Neural cell (in vitro differentiated cells): Measurements from ENCODE around the gene GFRA1. TPM values are rescaled to one million over a fixed set of nuclear protein-coding genes. Genes with fewer than 3 reads are reported as not detected.

Experiments
- H2AFZ ChIP-seq: fragments of 200-600, 300-800 bp; sonication (generic), shearing (Covaris generic); 2 replicates; pipeline ENCODE4 v1.6.0; 2014; ENCODE audit warnings: low read depth, mild to moderate bottlenecking, antibody characterized with exemption, low read length, moderate library complexity
- H3F3A ChIP-seq: fragments of 200-600 bp; shearing (Covaris generic); 2 replicates; pipeline ENCODE4 v1.6.1; 2016; ENCODE audit warnings: mild to moderate bottlenecking, moderate library complexity, mixed read lengths, antibody characterized with exemption, low read length; ENCODE audit not compliant: insufficient read depth, poor library complexity, severe bottlenecking
- H3K27ac ChIP-seq: fragments of 200-600, 300-800 bp; sonication (generic), shearing (Covaris generic); 2 replicates; pipeline ENCODE4 v1.5.1; 2014; ENCODE audit warnings: mild to moderate bottlenecking, low read length, moderate library complexity
- H3K27me3 ChIP-seq: fragments of 300-800, 200-600 bp; sonication (generic), shearing (Covaris generic); 2 replicates; pipeline ENCODE4 v1.6.0; 2014; ENCODE audit warnings: mild to moderate bottlenecking, low read depth, low read length, moderate library complexity; ENCODE audit not compliant: insufficient read depth
- H3K36me3 ChIP-seq: fragments of 300-800, 200-600 bp; sonication (generic), shearing (Covaris generic); 2 replicates; pipeline ENCODE4 v1.5.1; 2014; ENCODE audit warnings: mild to moderate bottlenecking, antibody characterized with exemption, low read length, moderate library complexity; ENCODE audit not compliant: insufficient read depth
- H3K4me2 ChIP-seq: fragments of 300-800, 200-600 bp; sonication (generic), shearing (Covaris generic); 2 replicates; pipeline ENCODE4 v1.6.0; 2014; ENCODE audit warnings: mild to moderate bottlenecking, low read length
- H3K4me3 ChIP-seq: fragments of 300-800, 200-600 bp; sonication (generic), shearing (Covaris generic); 2 replicates; pipeline ENCODE4 v1.5.1; 2014; ENCODE audit warnings: mild to moderate bottlenecking, low read length, moderate library complexity
- H3K79me2 ChIP-seq: fragments of 200-600 bp; shearing (Covaris generic); replicated peaks from 2 replicates; pipeline ENCODE4 v1.6.0; 2014; ENCODE audit warnings: mild to moderate bottlenecking, low read length, moderate library complexity; ENCODE audit not compliant: insufficient read depth
- H3K9ac ChIP-seq: fragments of 300-800, 200-600 bp; sonication (generic), shearing (Covaris generic); 2 replicates; pipeline ENCODE4 v1.6.1; 2016; ENCODE audit warnings: mild to moderate bottlenecking, low read length, mixed read lengths
- H3K9me2 ChIP-seq: fragments of 200-600 bp; shearing (Covaris generic); 2 replicates; pipeline ENCODE4 v1.6.1; 2016; ENCODE audit warnings: mild to moderate bottlenecking, low read length, mixed read lengths; ENCODE audit not compliant: insufficient read depth
- H3K9me3 ChIP-seq: fragments of 200-600, 300-800 bp; sonication (generic), shearing (Covaris generic); 2 replicates; pipeline ENCODE4 v1.6.1; 2016; ENCODE audit warnings: mild to moderate bottlenecking, mixed run types, low read length, moderate library complexity, mixed read lengths
- H4K20me1 ChIP-seq: fragments of 200-600 bp; shearing (Covaris generic); 2 replicates; pipeline ENCODE4 v1.6.1; 2016; ENCODE audit warnings: mild to moderate bottlenecking, mixed run types; ENCODE audit not compliant: insufficient read depth
- CTCF ChIP-seq: fragments of 450-650 bp; IDR thresholded peaks from 2 replicates; pipeline ENCODE4 v1.5.1; 2014; ENCODE audit warnings: antibody characterized with exemption, mild to moderate bottlenecking, moderate library complexity; ENCODE audit not compliant: poor library complexity, severe bottlenecking
- EP300 ChIP-seq: fragments of 450-650 bp; conservative IDR thresholded peaks from 2 replicates; pipeline ENCODE4 v1.6.1; 2014; ENCODE audit warnings: antibody characterized with exemption, mild to moderate bottlenecking, moderate library complexity; ENCODE audit not compliant: poor library complexity, severe bottlenecking
- EZH2 ChIP-seq: fragments of 200-600, 300-800 bp; shearing (Covaris generic), sonication (generic); IDR thresholded peaks from 2 replicates; pipeline ENCODE4 v1.6.1; 2014; ENCODE audit warnings: antibody characterized with exemption, low read length, borderline replicate concordance, mild to moderate bottlenecking; ENCODE audit not compliant: insufficient read depth, poor library complexity, severe bottlenecking
- MXI1 ChIP-seq: fragments of 450-650 bp; conservative IDR thresholded peaks from 2 replicates; pipeline ENCODE4 v1.6.1; 2014; ENCODE audit warnings: antibody characterized with exemption, mild to moderate bottlenecking; ENCODE audit not compliant: poor library complexity, severe bottlenecking
- POLR2AphosphoS5 ChIP-seq: IDR thresholded peaks from 2 replicates; pipeline ENCODE4 v1.6.1; 2012
- RAD21 ChIP-seq: fragments of 450-650 bp; conservative IDR thresholded peaks from 2 replicates; pipeline ENCODE4 v1.6.1; 2014; ENCODE audit warnings: antibody characterized with exemption, mild to moderate bottlenecking, moderate library complexity
- REST ChIP-seq: IDR thresholded peaks from 2 replicates; pipeline ENCODE4 v1.6.1; 2012; ENCODE audit warnings: borderline replicate concordance
- SMC3 ChIP-seq: fragments of 450-650 bp; conservative IDR thresholded peaks from 2 replicates; pipeline ENCODE4 v1.6.1; 2014; ENCODE audit warnings: antibody characterized with exemption, mild to moderate bottlenecking, moderate library complexity; ENCODE audit not compliant: poor library complexity
- TAF1 ChIP-seq: IDR thresholded peaks from 2 replicates; pipeline ENCODE4 v1.6.1; 2012; ENCODE audit warnings: low read depth
- polyA minus RNA-seq: library from RNA; depleted of rRNA, polyadenylated mRNA; stranded (reverse); fragments of >200 nt; gene quantifications from 2 replicates; pipeline ENCODE4 v1.2.3, GENCODE V29; 2014
- polyA plus RNA-seq: library from polyadenylated mRNA; depleted of rRNA; stranded (reverse); fragments of >200 nt; gene quantifications from 2 replicates; pipeline ENCODE4 v1.2.3, GENCODE V29; 2014

GFRA1 gene
- polyA plus RNA-seq = 2.3 and 13.9 TPM in 2 replicates
- polyA minus RNA-seq = 4.6 and 5.7 TPM in 2 replicates

DNA sequence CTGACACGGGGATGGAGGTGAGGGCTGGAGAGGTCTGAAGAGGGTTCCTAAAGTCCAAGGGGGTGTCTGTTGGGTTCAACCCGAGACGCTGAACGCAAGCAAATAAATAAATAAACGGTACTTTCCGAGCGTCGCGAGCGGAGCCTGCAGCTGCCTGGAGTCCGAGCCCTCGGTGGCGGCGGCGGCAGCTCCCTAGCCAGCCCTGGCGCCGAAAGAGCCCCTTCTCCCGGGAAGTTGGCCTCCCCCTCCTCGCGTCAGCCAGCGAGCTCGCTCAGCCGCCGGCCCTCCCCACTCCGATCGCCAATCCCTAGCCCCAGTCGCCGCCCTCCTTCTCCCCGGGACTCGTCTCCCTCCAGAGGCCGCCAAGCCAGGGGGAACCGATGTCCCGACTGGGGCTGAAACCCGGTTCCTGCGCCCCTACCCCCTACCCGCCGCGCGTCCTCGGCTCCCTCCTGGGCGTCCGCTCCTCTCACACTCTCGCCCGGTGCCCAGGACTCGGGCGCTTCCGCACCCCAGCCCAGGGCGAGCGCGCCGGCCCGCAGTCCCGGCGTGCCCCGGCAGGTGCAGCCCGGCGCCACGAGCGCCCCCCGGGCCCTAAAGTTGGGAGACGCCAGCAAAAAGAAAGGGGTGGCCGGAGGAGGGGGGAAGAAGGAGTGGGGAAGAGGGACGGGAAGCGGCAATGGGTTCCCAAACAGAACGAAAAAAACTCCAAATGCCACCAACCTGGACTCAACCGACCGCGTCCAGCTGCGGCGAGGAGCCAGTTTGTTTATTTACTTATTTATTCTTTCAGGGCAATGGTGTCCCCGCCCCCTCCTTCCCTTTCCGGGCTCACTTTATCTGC, at the start of gene GFRA1:
Gene GFRA1 (minus strand): TSS at position 767 of the 844 bp plus-strand sequence. CDS start 1,177 bp downstream, outside the sequence.
- no peaks in the 10 kb centered on the region for H3K9me2 ChIP-seq
- H2AFZ ChIP-seq = no peak within 1 kb of the TSS
- H3K4me3 ChIP-seq = peak within 1 kb of the TSS; percentile 76
- no peaks in the 10 kb centered on the region for H3K36me3 ChIP-seq
- H3K9ac ChIP-seq = peak within 1 kb of the TSS; percentile 46
- peak; percentile 20 for TF ChIP-seq SMC3
- no peak for TF ChIP-seq CTCF
- peak; percentile 24 for TF ChIP-seq RAD21
- no peak for TF ChIP-seq EP300
- TF ChIP-seq POLR2AphosphoS5 = peak; percentile 7
- H4K20me1 ChIP-seq = no peaks in the 10 kb centered on the region
- no peaks in the 10 kb centered on the region for H3K9me3 ChIP-seq
- no peaks in the 10 kb centered on the region for H3F3A ChIP-seq
- no peak within 1 kb of the TSS for H3K27ac ChIP-seq
- H3K4me2 ChIP-seq = peak within 1 kb of the TSS; percentile 88
- H3K79me2 ChIP-seq = no peaks in the 10 kb centered on the region
- H3K27me3 ChIP-seq = peaks cover 74% of the 10 kb centered on the region

- H3K9ac ChIP-seq = no peak overlapping the region
- H3K9me3 ChIP-seq = no peaks in the 10 kb centered on the region
- no peak overlapping the region for H3K27ac ChIP-seq
- no peaks in the 10 kb centered on the region for H3F3A ChIP-seq
- H3K79me2 ChIP-seq = no peaks in the 10 kb centered on the region
- no peaks in the 10 kb centered on the region for H4K20me1 ChIP-seq
- H2AFZ ChIP-seq = no peak overlapping the region
- H3K27me3 ChIP-seq = no peaks in the 10 kb centered on the region
- TF ChIP-seq MXI1 (no peak), EZH2 (no peak), CTCF (no peak), POLR2AphosphoS5 (no peak), REST (no peak), RAD21 (no peak), SMC3 (no peak), TAF1 (no peak), EP300 (no peak)
- H3K36me3 ChIP-seq = no peaks in the 10 kb centered on the region
- H3K4me3 ChIP-seq = no peak overlapping the region
- no peaks in the 10 kb centered on the region for H3K9me2 ChIP-seq
- H3K4me2 ChIP-seq = no peak overlapping the region
Measured at GRCh38 chr10:116316503-116316902, 43.5 kb upstream of the GFRA1 start.
